Neutrophil (primary cell): ENCODE results near the gene STK11IP.

ENCODE experiments used
- H3K27ac ChIP-seq: fragments of 200-600 bp; sonication (generic); 2 replicates; pipeline ENCODE4 v1.5.1; 2016; ENCODE audit warnings: mild to moderate bottlenecking, moderate library complexity
- H3K27me3 ChIP-seq: fragments of 200-600 bp; sonication (generic); 2 replicates; pipeline ENCODE4 v1.6.0; 2016; ENCODE audit warnings: mild to moderate bottlenecking
- H3K36me3 ChIP-seq: fragments of 200-600 bp; sonication (generic); 2 replicates; pipeline ENCODE4 v1.5.1; 2017
- H3K4me1 ChIP-seq, 2 experiments: fragments of 200-600 bp in 1 of 2; sonication (generic) in 1 of 2; 1 replicate in 1 of 2; 2 replicates in 1 of 2; pipeline versions ENCODE4 v1.5.1 to v1.6.1; 2013 to 2016; ENCODE audit warnings: low read depth in 1 of 2, low read length in 1 of 2, mild to moderate bottlenecking in 1 of 2, moderate library complexity in 1 of 2; ENCODE audit not compliant: control insufficient read depth in 1 of 2, insufficient read depth in 1 of 2
- H3K4me3 ChIP-seq, 2 experiments: fragments of 200-600 bp in 1 of 2; sonication (generic) in 1 of 2; 1 replicate in 1 of 2; 2 replicates in 1 of 2; pipeline ENCODE4 v1.5.1; 2013 to 2016; ENCODE audit warnings: low read depth in 1 of 2, low read length in 1 of 2, mild to moderate bottlenecking in 1 of 2, moderate library complexity in 1 of 2
- H3K9me3 ChIP-seq: fragments of 200-600 bp; sonication (generic); 2 replicates; pipeline ENCODE4 v1.5.1; 2016
- CTCF ChIP-seq: fragments of 200-600 bp; sonication (generic); IDR thresholded peaks from 2 replicates; pipeline ENCODE4 v1.5.1; 2016; ENCODE audit warnings: antibody characterized with exemption

STK11IP gene

DNA sequence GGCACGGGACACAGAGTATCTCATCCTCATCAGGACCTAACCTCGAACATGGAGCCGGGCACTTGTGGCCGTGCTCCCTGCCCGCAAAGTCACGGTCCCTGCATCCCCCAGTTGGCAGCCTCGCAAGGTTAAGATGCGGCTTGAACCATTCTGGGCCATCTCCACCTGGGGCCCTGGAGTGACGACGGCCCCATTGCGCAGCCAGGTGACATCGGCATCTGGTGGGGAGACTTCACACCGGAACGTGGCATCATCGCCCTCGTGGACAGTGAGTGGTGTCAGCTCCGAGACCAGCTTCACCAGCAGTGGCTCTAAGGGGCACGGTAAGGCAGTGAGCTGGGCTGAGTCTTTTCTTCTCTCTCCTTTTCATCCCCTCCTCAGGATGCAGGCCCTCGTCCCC is 41.2 kb upstream of the STK11IP start:
- Histone ChIP-seq H3K27me3 (peaks cover 49% of the 10 kb centered on the region), H3K27ac (no peak overlapping the region), H3K36me3 (no peaks in the 10 kb centered on the region), H3K4me3 (no peak overlapping the region), H3K9me3 (no peaks in the 10 kb centered on the region), H3K4me1 (peaks cover 9 to 16% of the 10 kb centered on the region in 2 experiments)
- TF ChIP-seq CTCF, result no peak

GRCh38 chr2:219557320-219557719 is 40.3 kb upstream of the STK11IP start:
- Histone ChIP-seq H3K36me3 (no peaks in the 10 kb centered on the region), H3K27ac (no peak overlapping the region), H3K4me1 (peaks cover 5 to 7% of the 10 kb centered on the region in 2 experiments), H3K4me3 (no peak overlapping the region), H3K9me3 (no peaks in the 10 kb centered on the region), H3K27me3 (peaks cover 40% of the 10 kb centered on the region)
- no peak for TF ChIP-seq CTCF

DNA sequence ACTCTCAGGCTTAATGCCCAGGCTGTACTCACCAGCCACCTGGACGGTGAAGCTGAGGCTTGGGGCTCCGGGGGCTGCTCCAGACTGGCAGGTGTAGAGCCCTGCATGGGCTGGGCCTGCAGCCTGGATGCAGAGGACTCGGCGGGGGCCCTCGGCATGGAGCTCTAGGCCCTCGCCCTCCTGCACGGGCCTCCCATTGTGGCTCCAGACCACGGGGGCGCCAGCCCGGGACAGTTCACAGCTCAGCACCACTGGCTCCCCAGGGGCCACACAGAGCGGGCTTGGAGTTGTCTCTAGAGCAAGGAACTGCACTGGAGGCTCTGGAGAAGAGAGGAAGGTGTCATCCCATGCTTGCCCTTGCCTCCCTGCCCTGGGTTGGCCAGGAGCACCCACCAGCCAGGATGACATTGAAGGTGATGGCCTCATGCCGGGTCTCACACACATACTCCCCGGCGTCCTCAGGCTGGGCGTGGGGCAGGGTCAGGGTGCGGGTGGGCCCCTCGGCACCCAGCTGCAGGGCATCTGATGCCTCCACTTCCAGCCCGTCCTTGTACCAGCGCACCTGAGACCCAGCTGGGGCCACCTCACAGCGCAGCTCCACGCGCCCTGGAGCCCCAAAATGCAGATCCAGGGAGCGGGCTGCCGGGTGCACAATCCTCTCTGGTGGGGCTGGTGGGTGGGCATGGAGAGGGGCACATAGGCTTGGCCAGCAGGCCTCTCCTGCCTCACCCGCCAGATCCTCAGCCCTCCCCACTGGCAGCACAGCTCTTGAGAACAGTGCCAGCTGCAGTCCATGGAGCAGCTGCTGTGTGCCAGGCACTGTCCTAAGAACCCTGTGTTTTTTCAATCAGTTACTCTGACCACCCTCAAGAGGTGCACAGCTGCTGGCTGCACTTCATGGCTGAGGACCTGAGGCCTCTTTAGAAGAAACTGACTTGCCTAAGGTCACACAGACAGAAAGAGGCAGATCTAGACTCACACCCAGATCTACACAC is 39.6 kb upstream of the STK11IP start:
- Histone ChIP-seq H3K36me3 (no peaks in the 10 kb centered on the region), H3K27ac (no peak overlapping the region), H3K4me1 (no peaks in the 10 kb centered on the region), H3K27me3 (peaks cover 33% of the 10 kb centered on the region), H3K9me3 (no peaks in the 10 kb centered on the region), H3K4me3 (no peak overlapping the region)
- TF ChIP-seq CTCF, result no peak

GRCh38 chr2:219559156-219559915 is 38.3 kb upstream of the STK11IP start:
- no peak for TF ChIP-seq CTCF
- H3K9me3 ChIP-seq, result no peaks in the 10 kb centered on the region
- H3K27me3 ChIP-seq, result peaks cover 22% of the 10 kb centered on the region
- H3K27ac ChIP-seq, result no peak overlapping the region
- no peak overlapping the region for H3K4me3 ChIP-seq
- H3K36me3 ChIP-seq, result no peaks in the 10 kb centered on the region
- H3K4me1 ChIP-seq, result no peaks in the 10 kb centered on the region

- H3K9me3 ChIP-seq, result no peaks in the 10 kb centered on the region
- H3K4me1 ChIP-seq, result no peaks in the 10 kb centered on the region
- no peak overlapping the region for H3K27ac ChIP-seq
- no peak overlapping the region for H3K4me3 ChIP-seq
- H3K27me3 ChIP-seq, result peaks cover 14% of the 10 kb centered on the region
- TF ChIP-seq CTCF, result peak; percentile 82
- no peaks in the 10 kb centered on the region for H3K36me3 ChIP-seq
Measured at GRCh38 chr2:219560037-219560892, 37.4 kb upstream of the STK11IP start.
